SK-N-SH (cell line): ENCODE data around the gene EHBP1L1. TPM values are rescaled to one million over a fixed set of nuclear protein-coding genes. Genes with fewer than 3 reads are reported as not detected.

Experiments
- CTCF ChIP-seq: fragments of 200-600 bp; sonication (generic); IDR thresholded peaks from 2 replicates; pipeline ENCODE4 v1.6.1; 2017; ENCODE audit warnings: antibody characterized with exemption, mild to moderate bottlenecking, moderate library complexity
- ELF1 ChIP-seq: IDR thresholded peaks from 2 replicates; pipeline ENCODE4 v1.4.0; 2012
- EP300 ChIP-seq, 2 experiments: IDR thresholded peaks; 2 replicates each; pipeline versions ENCODE4 v1.4.0 to v1.6.1; 2012; ENCODE audit warnings: borderline replicate concordance in 1 of 2, low read depth in 1 of 2, low read length in 1 of 2
- EZH2phosphoT487 ChIP-seq: fragments of 200-600 bp; sonication (generic); IDR thresholded peaks from 2 replicates; pipeline ENCODE4 v1.6.1; 2017; ENCODE audit warnings: low read depth, mixed run types, mild to moderate bottlenecking, antibody characterized with exemption, moderate library complexity, borderline replicate concordance
- POLR2AphosphoS5 ChIP-seq: IDR thresholded peaks from 2 replicates; pipeline ENCODE4 v1.6.1; 2012; ENCODE audit warnings: low read depth, low read length
- REST ChIP-seq: IDR thresholded peaks from 2 replicates; pipeline ENCODE4 v1.6.1; 2012; ENCODE audit warnings: mild to moderate bottlenecking, low read depth, low read length, moderate library complexity
- SMC3 ChIP-seq: IDR thresholded peaks from 2 replicates; pipeline ENCODE4 v1.6.1; 2012; ENCODE audit warnings: low read depth, low read length, improper control_type of control experiment
- TCF12 ChIP-seq: IDR thresholded peaks from 2 replicates; pipeline ENCODE4 v1.4.0; 2012
- TEAD4 ChIP-seq: IDR thresholded peaks from 2 replicates; pipeline ENCODE4 v1.4.0; 2012; ENCODE audit warnings: mild to moderate bottlenecking, borderline replicate concordance; ENCODE audit not compliant: insufficient read depth
- USF2 ChIP-seq: fragments of 150-350 bp; IDR thresholded peaks from 2 replicates; pipeline ENCODE4 v1.6.1; 2017; ENCODE audit warnings: antibody characterized with exemption, low read length, low read depth, borderline replicate concordance
- YY1 ChIP-seq: IDR thresholded peaks from 2 replicates; pipeline ENCODE4 v1.4.0; 2012; ENCODE audit warnings: low read depth, mild to moderate bottlenecking
- ZBTB33 ChIP-seq: IDR thresholded peaks from 2 replicates; pipeline ENCODE4 v1.4.0; 2012; ENCODE audit warnings: low read depth, borderline replicate concordance
- polyA plus RNA-seq, 3 experiments: library from polyadenylated mRNA; depleted of rRNA; stranded (reverse); fragments of >200 nt; gene quantifications; 2 replicates each; pipeline ENCODE4 v1.2.3, GENCODE V29; 2012

The EHBP1L1 gene
- polyA plus RNA-seq, 1 of the 3 experiments (the other 2 are of a cell fraction): 48.7 TPM

GRCh38 chr11:65623852-65624616 lies 48.2 kb downstream of the EHBP1L1 start (continued):
- TF ChIP-seq REST: no peak
- TF ChIP-seq CTCF: no peak
- TF ChIP-seq YY1: no peak
- TF ChIP-seq TEAD4: no peak
- TF ChIP-seq ELF1: no peak
- TF ChIP-seq SMC3: no peak
- TF ChIP-seq ZBTB33: no peak
- TF ChIP-seq EP300 (IDR thresholded peaks at IDR 0.05; ENCODE audit: borderline replicate concordance in 1 of 2, low read depth in 1 of 2, low read length in 1 of 2): no peak
- no peak for TF ChIP-seq TCF12
- no peak for TF ChIP-seq EZH2phosphoT487
- no peak for TF ChIP-seq POLR2AphosphoS5
- no peak for TF ChIP-seq USF2
